Ureter (tissue), 1 donor: ENCODE measurements around the gene THBS2. TPM values are rescaled to one million over a fixed set of nuclear protein-coding genes. Genes with fewer than 3 reads are reported as not detected.
"Not testable (repeated sequence)": the region's sequence is repeated elsewhere in the genome, so short reads cannot be mapped to it uniquely, and the experiment has no call there.

Source experiments
- DNase-seq: peaks from one replicate; pipeline ENCODE4 v3.0.0-alpha.2; 2020; ENCODE audit warnings: low spot score
- total RNA-seq: library from RNA; stranded (reverse); gene quantifications from one replicate; pipeline ENCODE4 v1.2.4, GENCODE V29; 2023
- donor health status: DM: yes; HTN: yes; CAD: no.

Gene THBS2
- 65.8 TPM for total RNA-seq

DNA sequence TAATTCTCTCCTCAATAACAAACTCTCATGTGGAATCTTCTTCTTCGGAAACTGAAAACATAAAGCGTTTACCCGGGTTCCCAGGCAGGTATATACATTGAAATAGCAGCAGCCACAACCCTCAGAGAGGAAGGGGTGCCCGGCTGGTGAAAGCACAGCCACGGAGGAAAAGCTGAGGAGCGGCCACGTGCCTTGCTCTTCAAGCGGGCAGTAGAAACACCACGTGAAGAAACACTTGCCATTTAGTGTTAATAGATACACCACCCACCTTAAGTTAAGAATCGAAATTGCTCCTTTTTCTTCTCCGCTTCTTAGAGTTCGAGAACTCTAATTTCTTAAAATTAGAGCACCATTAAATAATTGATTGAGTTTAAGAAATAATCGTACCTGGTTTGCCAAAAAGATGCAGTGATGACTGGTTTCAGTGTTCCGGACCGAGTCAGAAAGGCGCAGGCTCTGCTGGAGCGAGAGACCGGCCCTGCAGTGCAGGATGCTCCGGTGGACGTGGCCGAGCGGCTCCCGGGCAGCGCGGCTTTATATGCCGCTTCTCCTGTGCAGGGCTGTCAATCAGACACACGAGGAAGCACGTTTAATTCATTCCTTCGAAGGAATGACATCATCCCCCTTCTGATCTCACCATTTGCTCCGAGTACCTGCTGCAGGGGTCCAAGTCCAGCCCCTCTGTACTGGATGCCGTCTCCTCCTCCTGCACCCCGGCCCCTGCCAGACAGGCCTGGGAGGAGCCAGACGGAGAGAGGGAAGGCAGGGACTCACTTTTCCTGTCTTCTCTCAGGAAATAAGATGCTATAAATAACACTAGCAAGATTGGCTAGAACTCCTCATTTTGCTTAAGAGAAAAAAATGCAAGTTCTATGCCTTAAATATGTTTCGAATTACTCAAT, at the start of gene THBS2:
Gene THBS2, minus strand, starts transcription at position 510 of the 902 bp plus-strand sequence. CDS start 3,062 bp downstream, outside the sequence.
- DNase-seq, result peak; percentile 65

DNA sequence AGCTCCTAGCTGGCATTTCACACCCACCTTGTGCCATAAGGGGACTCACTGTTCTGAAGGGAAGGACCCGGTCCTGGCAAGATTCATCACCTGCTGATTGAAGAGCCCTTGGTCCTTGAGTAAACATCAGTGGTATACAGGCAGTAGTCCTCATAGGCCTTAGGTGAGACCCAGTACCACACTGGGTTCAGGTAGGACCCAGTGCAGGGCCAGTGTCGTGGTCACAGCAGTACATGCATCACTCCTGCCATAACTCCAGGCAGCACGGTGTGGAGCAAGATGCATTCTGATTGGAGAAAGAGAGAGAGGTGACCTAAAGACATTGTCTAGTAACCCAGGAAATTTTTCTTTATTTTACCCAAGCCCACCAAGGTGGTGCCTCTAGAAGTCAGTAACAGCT, 49.1 kb upstream of the THBS2 start:
- DNase-seq, result no peak

DNA sequence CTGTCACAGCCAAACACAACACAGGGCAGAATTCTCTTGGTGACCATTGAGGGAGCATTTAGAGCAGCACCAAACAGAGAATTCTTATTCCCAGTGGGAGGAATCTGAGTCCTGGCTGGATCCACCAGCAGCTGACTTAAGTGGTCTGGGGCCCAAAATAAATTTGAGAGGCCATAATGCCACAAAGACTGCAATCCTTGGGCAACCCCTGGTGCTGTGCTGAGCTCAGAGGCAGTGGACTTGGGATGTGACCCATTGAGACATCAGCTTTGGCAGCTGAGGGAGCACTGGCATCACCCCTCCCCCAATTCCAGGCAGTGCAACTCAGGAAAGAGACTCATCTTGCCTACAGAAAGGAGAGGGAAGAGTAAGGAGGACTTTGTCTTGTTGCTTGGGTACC, 48.6 kb upstream of the THBS2 start:
- DNase-seq, result no peak

DNA sequence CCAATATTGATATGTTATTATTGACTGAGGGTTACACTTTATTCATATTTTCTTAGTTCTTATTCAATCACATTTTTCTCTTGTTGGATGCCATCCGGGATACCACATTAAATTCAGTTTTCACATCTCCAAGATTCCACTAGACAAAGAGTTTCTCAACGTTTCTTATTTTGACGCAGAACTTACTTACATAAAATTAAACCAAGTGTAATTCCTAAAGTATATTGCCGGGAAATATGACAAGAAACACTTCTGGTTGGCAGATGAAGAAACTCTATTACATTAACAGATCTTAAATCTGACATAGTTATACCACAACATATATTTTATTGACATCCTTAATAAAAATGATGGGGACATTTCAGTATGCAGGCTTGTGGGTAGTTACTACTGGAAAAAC, 47.3 kb upstream of the THBS2 start:
- no peak for DNase-seq

DNA sequence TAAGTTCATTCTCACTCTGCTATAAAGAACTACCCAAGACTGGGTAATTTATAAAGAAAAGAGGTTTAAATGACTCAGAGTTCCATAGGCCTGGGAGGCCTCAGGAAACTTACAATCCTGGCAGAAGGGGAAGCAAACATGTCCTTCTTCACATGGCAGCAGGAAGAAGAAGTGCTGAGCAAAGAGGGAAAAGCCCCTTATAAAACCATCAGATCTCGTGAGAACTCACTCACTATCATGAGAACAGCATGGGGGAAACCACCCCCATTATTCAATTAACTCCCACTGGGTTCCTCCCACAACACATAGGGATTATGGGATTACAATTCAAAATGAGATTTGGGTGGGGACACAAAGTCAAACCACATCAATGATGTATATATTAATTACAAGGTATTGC, 45.0 kb upstream of the THBS2 start:
- not testable (repeated sequence) for DNase-seq

DNA sequence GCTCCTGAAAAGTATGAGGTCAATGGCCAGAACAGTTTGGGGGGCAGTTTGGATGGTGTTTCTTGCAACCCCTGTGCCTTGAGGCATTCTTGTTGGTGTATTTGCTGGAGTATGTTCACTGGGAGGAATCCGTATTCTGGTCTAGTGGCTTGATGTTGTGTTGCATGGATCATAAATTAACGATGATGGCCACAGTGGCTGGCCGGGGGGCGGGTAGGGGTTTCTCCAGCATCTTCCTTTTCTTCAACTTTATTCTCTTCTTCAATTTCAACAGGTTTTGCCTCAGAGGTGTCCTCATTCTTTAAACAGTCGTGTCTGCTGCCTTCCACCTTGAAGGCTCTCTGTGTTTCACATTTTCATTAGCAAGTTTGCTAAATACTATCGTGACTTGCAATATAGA, 43.0 kb upstream of the THBS2 start:
- DNase-seq, result no peak

GRCh38 chr6:169296170-169296569, 42.5 kb upstream of the THBS2 start:
- no peak for DNase-seq

DNA sequence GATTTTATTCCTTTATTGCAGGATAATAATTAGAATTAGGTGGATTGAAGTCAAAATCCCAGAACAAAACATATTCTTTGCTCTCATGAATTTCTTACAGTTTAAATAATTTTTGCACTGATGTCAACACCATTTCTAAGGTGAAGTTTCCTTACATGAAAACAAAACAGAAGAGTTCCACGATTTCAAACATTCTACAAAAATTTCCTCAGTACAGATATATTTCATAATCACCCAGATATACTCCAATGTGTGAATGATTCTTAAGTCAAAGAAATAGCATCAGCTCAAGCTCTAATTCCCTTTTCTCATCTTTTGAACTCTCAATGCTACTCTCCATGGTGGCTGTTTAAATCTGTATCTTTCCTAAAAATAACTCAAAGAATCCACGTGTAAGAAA, 39.5 kb upstream of the THBS2 start:
- DNase-seq, result no peak

DNA sequence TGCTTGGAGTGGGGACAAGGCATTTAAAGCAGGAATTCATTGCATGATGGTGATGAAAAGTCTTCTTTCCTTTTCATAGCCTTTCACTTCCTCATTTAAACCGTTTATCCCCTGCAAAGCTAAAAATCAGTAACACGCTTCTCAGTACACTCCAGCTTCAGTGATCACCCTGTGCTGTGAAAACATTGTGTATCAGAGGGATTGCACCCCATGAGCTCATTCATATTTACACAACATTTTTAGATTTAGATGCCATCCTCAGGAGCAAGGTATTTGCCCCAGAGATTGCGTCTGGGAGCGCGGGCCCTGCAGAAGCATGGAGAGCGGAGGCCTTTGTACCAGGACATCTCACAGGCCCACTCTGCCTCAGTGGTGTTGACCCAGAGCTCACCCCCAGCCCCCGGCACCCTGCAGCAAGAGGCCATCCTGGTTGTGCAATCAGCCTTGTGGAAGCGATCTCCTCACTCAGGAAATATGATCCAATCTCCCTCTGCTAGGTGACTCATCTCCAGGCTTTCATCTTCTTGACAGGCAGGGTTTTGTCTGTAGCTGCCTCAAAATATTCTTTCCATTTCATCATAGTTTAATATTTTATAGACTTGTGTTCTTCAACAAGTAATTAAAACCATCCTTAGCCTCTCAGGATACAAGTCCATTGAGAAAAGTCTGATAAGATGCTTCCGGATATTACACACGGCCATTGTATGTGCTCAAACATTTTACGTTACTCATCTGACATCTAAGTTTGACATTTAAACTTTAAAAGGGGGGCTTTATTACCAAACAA, 38.9 kb upstream of the THBS2 start:
- peak; percentile 69 for DNase-seq

DNA sequence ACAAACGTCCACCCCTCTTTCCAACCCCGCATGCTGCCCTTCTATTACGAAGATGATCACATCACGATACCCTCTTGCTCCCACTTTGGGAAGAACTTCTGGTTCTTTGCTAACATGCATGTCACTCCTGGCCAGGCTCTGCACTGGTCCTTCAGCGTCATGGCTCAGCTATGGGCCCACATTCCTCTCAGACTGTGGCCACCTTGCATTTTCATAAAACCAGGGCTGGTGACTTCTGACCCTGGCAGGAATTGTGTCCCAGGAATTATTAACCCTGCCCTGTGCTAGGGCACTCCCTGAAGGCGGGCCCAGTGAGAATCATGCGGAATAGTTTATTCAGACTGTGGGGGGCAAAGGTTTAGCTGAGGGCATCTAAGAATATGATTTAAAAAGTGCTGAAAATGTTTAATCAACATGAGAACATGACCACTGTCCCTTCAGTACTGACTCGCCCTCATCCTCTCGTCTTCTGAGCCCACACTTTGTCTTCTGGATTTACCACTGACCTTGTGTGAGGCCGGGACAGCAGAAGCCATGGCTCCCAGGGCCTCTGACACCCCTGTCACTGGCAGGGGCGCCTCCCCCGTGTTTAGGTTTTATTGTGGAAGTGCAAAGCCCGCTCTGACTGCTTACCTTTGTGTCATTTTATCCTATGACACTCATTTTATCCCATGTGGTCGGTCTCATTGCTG, 38.1 kb upstream of the THBS2 start:
- DNase-seq, result no peak

DNA sequence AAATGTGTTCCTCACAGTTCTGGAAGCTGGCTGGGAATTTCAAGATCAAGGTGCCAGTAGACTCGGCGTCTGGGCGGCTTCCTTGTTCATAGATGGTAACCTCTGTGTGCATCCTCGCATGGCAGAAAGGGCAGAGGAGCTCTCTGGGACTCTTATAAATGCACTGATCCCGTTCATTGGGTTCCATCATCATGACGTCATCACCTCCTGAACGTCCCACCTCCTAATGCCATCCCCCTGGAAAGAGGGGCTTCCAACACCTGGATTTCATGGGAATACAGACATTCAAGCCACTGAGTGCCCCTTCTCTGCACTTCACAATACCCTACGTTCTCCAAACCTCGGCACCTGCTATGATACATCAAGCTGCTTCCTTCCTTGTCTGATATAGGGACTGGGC, 37.5 kb upstream of the THBS2 start:
- DNase-seq, result no peak

DNA sequence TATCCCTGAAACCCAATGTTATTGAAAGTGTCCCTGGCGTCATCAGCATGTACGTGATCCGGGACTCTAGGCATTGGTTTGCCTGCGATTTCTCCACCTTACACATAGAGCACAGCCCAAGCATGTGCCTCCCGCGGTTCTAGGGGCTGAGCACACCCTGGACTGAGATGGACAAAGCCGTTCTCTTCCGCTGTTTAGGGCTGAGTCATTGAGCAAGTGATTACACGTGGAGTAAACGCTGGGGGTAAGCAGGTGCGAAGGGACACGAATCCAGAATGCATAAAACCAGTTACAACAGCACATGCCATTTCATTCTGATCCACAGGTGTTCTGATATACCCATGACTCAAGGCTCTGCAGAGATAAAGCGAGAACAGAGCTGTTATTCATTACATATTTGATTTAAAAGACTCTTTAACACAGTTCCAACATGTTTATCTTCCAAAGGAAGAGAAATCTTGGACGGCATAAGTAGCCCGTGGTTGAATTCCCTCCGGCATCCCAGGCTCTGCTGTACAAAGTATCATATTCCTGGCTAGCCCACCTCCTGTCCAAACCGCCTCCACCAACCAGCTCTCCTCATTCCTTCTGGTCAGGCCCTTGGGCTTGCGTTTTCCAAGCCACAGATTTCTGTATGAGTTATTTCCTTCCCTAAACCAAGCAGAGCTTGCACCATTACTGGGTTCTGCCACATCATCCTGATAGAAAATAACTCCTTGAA, 36.1 kb upstream of the THBS2 start:
- no peak for DNase-seq

DNA sequence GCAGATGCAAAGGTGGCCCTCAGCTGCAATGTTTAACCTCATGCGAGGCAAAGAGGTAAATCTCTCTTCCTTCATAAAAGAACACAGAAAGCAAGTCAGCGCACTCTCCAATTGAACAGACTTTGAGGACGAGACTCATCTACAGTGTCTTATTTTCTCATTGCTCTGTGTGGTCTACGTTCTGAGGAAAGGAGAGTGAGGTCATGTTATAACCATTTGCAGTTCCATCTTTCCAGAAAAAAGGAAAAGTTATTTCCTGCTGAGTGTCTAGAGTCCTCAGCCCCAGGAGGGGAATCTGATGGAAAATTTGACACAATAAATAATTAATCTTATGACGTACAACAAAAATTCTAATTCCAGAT, 35.6 kb upstream of the THBS2 start:
- DNase-seq, result no peak

GRCh38 chr6:169288591-169288990, 34.9 kb upstream of the THBS2 start:
- no peak for DNase-seq

- DNase-seq, result no peak
These were observed 34.0 kb upstream of the THBS2 start for GRCh38 chr6:169287675-169288074.

GRCh38 chr6:169286961-169287360, 33.3 kb upstream of the THBS2 start:
- DNase-seq, result no peak

DNA sequence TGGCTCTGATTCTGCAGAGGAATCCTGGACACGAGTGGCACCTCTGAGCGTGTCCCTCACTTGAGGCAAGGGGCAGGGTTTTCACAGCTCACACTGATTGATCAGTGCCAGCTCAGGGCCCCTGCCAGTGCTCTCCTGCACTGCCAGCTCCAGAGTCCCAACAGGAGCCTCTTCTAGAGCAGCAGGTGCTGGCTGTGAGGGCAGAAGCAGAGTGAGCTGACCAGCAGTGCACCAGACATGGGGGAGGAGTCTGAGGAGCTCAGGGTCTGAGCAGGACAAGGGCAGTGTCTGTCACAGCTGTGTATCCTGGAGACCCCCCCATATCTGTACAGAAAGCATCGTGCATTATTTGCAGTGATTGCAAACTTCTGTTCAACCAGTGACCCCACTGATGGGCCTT, 31.5 kb upstream of the THBS2 start:
- no peak for DNase-seq

- DNase-seq, result no peak
These were observed 30.3 kb upstream of the THBS2 start for GRCh38 chr6:169283924-169284323.

DNA sequence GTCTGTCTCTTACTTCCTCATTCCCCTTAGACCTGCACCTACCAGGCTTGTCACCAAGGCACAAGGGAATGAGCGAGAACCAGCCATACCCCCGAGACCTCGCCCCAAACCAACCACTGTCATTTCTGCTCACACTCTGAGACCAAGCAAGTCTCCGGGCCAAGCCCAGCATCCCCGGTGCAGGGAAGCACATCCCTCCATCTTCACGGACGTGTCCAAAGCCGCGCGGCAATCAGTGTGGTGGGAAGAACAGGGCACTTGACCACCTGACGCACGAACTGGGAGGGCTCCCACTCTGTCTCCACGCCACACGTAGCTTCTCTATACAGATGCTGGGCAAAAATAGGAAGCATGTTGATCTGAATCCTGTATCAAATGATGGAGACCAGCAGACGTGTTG, 28.4 kb upstream of the THBS2 start:
- no peak for DNase-seq

DNA sequence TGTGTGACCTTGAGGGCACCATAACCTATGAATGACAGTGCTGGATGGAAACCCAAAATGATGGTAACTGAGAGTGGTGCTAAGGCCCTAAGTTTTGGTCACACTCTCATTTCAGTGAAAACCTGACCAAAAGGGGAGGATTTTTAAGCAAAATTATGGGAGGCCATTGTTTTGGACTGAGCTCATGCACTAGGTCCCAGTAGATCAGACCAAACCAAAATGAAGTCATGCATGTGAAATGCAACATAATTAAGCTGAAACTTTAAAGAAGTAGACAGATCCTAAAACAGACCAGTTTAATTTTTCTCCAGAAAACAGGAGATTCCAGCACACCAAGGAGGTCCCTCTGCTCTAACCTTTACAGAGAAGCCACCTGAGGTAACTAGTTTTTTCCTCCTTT, 24.0 kb upstream of the THBS2 start:
- DNase-seq, result no peak

GRCh38 chr6:169274781-169275180, 21.1 kb upstream of the THBS2 start:
- no peak for DNase-seq

GRCh38 chr6:169273511-169273910, 19.9 kb upstream of the THBS2 start:
- no peak for DNase-seq
